Parathyroid adenoma (tissue), 2 donors: Measurements from ENCODE around the gene CLIC6.
A peak's percentile ranks its signal among the peaks of the same experiment; 100 is the strongest.

Experiments used
- H2AFZ ChIP-seq: fragments of 300-600 bp; sonication (generic); one replicate; pipeline ENCODE4 v1.7.0; 2017; ENCODE audit warnings: antibody characterized with exemption, mild to moderate bottlenecking
- H3K27ac ChIP-seq: fragments of 300-600 bp; sonication (generic); one replicate; pipeline ENCODE4 v1.7.0; 2017
- H3K27me3 ChIP-seq: fragments of 300-600 bp; sonication (generic); one replicate; pipeline ENCODE4 v1.7.0; 2017; ENCODE audit warnings: low read length; ENCODE audit not compliant: control insufficient read depth, insufficient read depth
- H3K36me3 ChIP-seq: fragments of 300-600 bp; sonication (generic); one replicate; pipeline ENCODE4 v1.7.0; 2017; ENCODE audit warnings: low read length; ENCODE audit not compliant: control insufficient read depth, insufficient read depth
- H3K4me1 ChIP-seq: fragments of 300-600 bp; sonication (generic); one replicate; pipeline ENCODE4 v1.7.0; 2017; ENCODE audit warnings: control low read depth
- H3K4me2 ChIP-seq: fragments of 300-600 bp; sonication (generic); one replicate; pipeline ENCODE4 v1.7.0; 2017; ENCODE audit warnings: low read length
- H3K4me3 ChIP-seq: fragments of 300-600 bp; sonication (generic); one replicate; pipeline ENCODE4 v1.7.0; 2017; ENCODE audit warnings: low read depth, low read length
- H3K79me2 ChIP-seq: fragments of 300-600 bp; sonication (generic); one replicate; pipeline ENCODE4 v1.7.0; 2017; ENCODE audit warnings: control low read depth
- H3K9ac ChIP-seq: fragments of 300-600 bp; sonication (generic); one replicate; pipeline ENCODE4 v1.7.0; 2017; ENCODE audit warnings: mild to moderate bottlenecking
- H3K9me3 ChIP-seq: fragments of 300-600 bp; sonication (generic); one replicate; pipeline ENCODE4 v1.7.0; 2017; ENCODE audit warnings: low read length; ENCODE audit not compliant: control insufficient read depth
- CTCF ChIP-seq: fragments of 300-600 bp; sonication (generic); IDR thresholded peaks from one replicate; pipeline ENCODE4 v1.7.0; 2017; ENCODE audit warnings: antibody characterized with exemption, mild to moderate bottlenecking
- donor health status: primary hyperparathyroidism.

CLIC6 gene

DNA sequence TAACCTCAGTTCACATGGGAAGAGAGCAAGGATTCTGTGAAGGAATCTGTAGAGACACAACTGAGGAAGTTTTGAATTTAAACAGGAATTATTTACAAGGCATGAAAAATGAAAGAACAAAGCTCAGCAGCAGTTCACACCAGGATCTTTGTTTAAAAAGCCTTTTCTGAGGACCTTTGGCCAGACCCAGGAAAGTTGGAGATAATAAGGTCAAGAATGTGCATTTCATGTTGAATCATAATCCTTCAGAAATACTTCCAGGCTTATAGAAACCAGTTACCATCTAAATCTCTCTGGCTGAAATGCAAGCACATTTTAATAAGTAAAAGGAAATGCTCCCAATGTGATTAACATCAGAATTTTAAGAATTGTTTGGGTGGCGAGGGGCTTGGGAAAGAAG lies 2.7 kb downstream of the CLIC6 start:
- Histone ChIP-seq H3K27me3 (no peaks in the 10 kb centered on the region), H3K4me1 (peaks cover 2% of the 10 kb centered on the region), H2AFZ (no peak overlapping the region), H3K9ac (no peak overlapping the region), H3K79me2 (no peaks in the 10 kb centered on the region), H3K4me3 (peak overlapping the region; percentile 25), H3K9me3 (no peaks in the 10 kb centered on the region), H3K4me2 (no peak overlapping the region), H3K36me3 (no peaks in the 10 kb centered on the region), H3K27ac (no peak overlapping the region)
- TF ChIP-seq CTCF: no peak

- Histone ChIP-seq H3K4me1 (peaks cover 2% of the 10 kb centered on the region), H3K27me3 (no peaks in the 10 kb centered on the region), H2AFZ (no peak overlapping the region), H3K9ac (no peak overlapping the region), H3K27ac (no peak overlapping the region), H3K36me3 (no peaks in the 10 kb centered on the region), H3K4me2 (no peak overlapping the region), H3K4me3 (no peak overlapping the region), H3K79me2 (no peaks in the 10 kb centered on the region), H3K9me3 (no peaks in the 10 kb centered on the region)
- no peak for TF ChIP-seq CTCF
Observed at GRCh38 chr21:34671891-34672290, 3.1 kb downstream of the CLIC6 start.

- Histone ChIP-seq H3K79me2 (no peaks in the 10 kb centered on the region), H3K9ac (no peak overlapping the region), H3K4me3 (no peak overlapping the region), H3K4me1 (peaks cover 2% of the 10 kb centered on the region), H3K27me3 (no peaks in the 10 kb centered on the region), H2AFZ (no peak overlapping the region), H3K36me3 (no peaks in the 10 kb centered on the region), H3K27ac (no peak overlapping the region), H3K9me3 (no peaks in the 10 kb centered on the region), H3K4me2 (no peak overlapping the region)
- TF ChIP-seq CTCF: no peak
Observed at GRCh38 chr21:34673006-34673405, 4.2 kb downstream of the CLIC6 start.

DNA sequence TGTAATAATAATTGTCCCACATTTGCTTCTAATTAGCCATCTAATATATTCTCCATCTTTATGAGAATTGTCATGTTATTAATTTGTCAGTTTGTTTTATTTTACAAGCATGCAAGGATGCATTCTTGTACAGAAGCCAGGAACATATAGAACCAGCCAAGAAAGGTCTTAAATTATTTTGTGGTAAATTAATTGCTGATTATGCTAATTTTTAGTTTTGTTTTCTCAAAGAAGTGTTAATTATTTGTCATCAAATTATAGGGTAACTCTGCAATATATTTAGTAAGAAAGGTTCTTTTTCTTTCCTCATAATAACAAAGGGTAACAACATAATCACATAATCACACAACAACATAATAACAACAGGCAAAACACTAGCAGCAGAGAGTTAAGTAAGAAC lies 5.7 kb downstream of the CLIC6 start:
- no peak overlapping the region for H3K4me2 ChIP-seq
- H3K36me3 ChIP-seq: no peaks in the 10 kb centered on the region
- peaks cover 2% of the 10 kb centered on the region for H3K4me1 ChIP-seq
- H3K4me3 ChIP-seq: no peak overlapping the region
- peaks cover 2% of the 10 kb centered on the region for H3K79me2 ChIP-seq
- H3K9me3 ChIP-seq: no peaks in the 10 kb centered on the region
- H2AFZ ChIP-seq: no peak overlapping the region
- H3K9ac ChIP-seq: no peak overlapping the region
- H3K27me3 ChIP-seq: no peaks in the 10 kb centered on the region
- no peak overlapping the region for H3K27ac ChIP-seq
- no peak for TF ChIP-seq CTCF

DNA sequence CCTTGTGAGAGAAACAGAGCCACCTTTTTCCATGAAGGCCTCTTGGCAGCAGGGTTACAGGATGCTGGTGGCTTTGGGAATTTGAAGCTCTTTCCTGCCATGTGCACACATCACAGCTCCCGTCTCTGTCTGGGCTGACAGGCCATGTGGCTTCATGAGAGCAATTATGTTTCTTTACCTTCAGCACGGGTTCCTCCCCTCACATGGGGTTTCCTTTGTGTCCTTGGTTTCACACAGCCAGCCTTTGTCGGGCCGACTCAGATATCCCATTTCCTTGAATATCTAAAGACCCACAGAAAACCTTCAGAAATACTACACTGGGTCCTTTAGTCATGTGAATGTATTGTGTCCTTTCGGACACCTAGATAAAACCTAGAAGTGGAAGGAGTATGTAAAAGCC lies 7.1 kb downstream of the CLIC6 start:
- Histone ChIP-seq H3K4me1 (peaks cover 2% of the 10 kb centered on the region), H3K79me2 (peaks cover 2% of the 10 kb centered on the region), H2AFZ (no peak overlapping the region), H3K4me3 (no peak overlapping the region), H3K4me2 (no peak overlapping the region), H3K27ac (no peak overlapping the region), H3K27me3 (no peaks in the 10 kb centered on the region), H3K9me3 (no peaks in the 10 kb centered on the region), H3K9ac (no peak overlapping the region), H3K36me3 (no peaks in the 10 kb centered on the region)
- no peak for TF ChIP-seq CTCF
